Left forelimb (tissue), 1 donor: ENCODE measurements around the gene EVL.
"Not testable (repeated sequence)": the region's sequence is repeated elsewhere in the genome, so short reads cannot be mapped to it uniquely, and the experiment has no call there.

Source experiments
- DNase-seq: peaks from one replicate; pipeline ENCODE4 v3.0.0-alpha.2; 2018; ENCODE audit warnings: low spot score

Gene EVL

DNA sequence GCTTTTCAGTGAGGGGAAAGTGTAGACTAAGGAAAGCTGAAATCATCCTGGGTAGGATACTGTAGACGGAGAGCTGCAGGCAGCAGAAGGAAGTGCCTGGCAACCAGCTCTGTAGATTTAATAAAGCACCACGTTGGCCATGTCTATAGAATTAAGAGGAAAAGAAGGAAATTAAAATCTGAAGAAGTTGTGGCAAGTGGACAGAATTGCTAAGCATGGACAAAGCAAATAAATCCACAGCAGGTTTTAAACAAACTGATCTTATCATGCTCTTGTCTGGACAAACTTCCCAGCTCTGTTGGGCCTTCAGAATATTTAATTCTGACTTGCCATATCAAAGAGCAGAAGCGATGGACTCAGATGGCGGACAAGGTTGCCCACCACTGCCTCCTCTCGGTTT is 27.2 kb upstream of the EVL start:
- DNase-seq, result no peak

DNA sequence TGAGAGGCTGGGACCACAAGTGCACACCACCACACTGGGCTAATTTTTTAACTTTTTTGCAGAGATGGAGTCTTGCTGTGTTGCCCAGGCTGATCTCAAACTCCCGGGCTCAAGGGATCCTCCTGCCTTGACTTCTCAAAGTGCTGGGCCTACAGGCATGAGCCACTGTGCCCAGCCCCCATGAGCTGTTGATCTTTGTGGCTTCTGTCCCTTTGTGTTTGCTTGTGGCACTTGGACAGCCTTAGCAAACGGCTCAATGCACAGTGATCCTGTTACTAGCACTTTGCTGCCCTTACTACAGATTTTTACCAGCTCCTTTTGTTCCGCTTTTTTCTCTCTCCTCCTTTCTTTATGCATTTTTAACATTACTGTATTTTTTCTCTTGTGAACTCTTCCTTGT is 25.3 kb upstream of the EVL start:
- DNase-seq, result no peak

DNA sequence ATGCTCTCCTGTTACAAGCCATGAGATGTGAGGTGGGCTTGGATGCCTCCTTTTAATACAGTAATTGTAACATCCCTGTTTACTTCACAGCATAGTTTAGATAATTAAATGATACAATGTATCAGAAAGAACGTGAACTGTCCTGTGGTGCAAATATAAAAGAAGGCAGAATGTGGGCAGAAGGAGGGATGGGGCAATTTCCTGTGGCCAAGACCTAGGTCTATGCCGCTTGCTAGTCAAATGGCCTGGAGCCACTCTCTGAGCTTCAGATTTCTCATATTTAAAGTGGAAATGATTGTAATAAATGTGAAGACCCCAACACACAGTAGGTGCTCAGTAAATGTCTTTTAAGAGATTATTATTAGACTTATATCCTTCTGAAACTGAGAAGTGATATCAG is 24.0 kb upstream of the EVL start:
- no peak for DNase-seq

DNA sequence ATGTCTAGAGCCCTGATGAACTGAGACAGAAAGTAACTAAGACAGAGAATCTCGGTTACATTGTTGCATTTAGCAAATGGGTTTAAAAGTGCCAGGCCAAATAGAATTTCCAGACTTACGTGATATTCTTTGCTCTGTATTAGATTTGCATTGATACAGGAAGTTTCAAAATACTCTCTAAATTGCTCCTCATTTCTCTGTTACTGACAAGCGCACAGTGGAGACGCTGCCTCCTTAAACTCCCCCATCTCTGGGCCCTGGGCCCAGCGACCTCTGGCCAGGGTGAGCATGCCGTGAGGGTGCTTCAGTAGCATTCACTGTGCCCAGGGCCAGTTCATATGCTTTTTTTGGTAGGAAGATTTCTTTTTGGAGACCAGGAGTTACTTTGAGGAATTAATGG is 22.9 kb upstream of the EVL start:
- DNase-seq, result no peak

DNA sequence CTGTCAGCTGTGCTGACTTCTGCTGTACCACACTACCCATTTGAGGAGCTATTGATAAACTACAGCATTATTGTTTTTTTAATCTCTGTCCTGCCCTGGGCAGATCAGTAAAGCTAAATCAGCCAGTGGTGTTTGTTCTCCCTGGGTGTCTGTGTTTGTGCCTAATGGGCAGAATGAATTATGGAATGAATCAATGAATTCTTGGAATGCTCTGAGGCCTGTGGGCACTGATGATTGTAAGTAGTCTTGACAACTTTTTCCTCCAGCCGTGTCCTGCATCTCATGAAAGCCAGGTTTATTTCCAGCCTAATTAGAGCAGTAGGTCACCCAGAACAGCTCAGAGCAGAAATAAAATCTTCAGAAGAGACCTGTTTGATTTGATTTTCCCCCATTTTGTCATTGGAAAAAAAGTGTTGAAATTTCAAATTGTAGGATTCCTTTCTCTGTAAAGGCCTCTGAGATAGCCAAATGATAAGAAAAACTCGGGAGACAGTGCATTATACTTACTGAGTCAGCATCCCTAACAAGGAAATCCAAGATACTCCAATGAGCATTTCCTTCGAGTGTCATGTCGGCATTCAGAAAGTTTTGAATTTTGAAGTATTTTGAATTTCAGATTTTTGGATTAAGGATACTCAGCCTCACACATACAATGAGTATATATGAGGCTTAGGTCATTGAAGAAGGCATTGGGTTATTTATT is 19.4 kb upstream of the EVL start:
- DNase-seq, result no peak

DNA sequence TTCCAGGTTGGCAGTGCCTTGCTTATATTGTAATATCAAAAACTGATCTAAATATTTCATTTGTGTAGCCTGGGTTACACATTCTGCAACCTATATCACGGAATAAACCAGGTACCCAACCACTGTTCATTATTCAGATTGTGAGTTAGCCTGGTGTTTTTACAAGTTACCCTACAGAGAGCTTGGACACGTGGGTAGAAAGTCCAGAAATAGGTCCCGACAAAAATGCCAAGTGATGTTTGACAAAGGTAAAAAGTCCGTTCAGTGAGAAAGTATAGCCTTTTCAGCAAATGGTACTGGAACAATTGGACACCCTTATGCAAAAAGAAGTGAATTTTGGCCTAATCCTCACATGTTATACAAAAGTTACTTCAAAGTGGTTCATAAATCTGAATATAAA is 17.6 kb upstream of the EVL start:
- no peak for DNase-seq

DNA sequence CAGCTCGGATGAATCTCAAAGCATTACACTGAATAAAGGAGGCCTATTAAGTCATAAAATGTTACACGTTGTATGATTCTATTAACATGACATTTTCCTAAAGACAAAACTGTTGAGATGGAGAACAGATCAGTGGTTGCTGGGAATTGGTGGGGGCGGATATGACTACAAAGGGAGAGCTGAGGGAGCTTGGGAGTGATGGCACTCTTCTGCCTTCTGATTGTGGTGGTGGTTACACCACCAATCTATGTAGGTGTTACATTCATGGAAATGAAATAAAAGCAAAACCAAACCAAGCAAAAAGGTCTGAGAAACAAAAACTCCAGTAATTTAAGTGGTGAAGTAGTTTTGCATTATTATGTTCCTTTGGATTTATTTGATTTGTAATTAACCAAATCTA is 16.4 kb upstream of the EVL start:
- no peak for DNase-seq

DNA sequence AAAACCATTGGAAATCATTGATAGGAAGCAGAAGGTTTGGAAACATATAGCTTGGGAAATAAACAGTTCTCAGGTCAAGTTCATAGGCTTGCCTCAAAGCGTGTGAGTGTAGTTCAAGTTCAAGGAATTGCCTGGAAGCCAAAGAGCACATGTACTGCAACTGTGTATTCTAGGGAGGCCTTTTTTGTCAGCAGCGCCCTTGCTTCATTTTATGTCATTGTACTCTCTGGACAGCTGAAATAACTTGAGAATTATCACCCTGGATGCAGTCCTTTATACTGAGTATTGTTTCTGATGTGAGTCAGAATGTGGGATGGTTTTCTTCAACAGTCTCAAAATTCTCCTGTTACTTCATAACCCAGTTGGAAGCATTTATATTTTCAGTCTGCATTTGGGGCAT is 16.0 kb upstream of the EVL start:
- DNase-seq, result no peak

DNA sequence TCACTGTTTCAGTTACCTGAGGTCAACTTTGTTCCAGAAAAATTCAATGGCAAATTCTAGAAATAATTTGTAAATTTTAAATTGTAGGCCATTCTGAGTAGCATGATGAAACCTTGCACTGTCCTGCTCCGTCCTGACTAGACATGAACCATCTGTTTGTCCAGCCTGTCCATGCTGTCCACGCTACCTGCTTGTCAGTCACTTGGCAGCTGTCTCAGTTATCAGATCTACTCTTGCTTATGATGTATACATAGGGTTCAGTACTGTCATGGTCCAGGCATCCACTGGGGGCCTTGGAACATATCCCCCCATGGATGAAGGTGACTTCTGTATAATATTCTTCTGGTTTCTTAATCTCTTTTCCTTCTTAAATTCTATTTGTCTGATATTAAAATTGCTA is 14.1 kb upstream of the EVL start:
- no peak for DNase-seq

DNA sequence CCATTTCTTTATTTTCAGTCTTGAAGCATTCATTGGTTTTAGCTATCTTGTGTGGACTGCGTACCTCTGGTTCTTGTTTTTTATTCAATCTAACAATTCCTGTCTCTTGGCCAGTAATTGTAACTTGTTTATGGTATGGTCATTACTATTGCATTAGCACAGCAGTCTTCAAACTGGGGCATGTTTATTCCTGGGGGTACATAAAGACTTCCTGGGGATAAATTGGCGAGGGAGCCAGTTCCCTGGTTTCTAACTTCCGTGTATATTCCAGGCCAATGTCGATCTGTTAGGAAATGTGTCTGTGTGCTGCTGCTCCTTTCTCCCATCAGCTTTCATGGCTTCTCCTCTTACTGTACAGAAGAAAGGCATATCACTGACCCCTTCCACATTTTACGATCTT is 13.7 kb upstream of the EVL start:
- no peak for DNase-seq

DNA sequence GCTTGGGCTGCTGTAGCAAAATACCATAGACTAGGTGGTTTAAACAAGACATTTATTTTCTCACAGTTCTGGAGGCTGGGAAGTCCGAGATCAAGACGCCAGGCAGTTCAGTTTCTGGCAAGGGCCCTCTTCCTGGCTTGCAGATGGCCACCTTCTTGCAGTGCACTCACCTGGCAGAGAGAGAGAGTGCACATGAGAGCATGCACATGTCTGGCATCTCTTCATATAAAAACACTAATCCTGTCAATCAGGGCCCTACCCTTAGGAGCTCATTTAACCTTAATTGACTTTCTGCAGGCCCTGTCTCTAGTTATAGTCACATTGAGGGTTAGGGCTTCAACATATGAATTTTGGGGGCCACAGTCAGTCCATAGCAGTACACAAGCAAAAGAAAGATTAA is 12.4 kb upstream of the EVL start:
- no peak for DNase-seq

DNA sequence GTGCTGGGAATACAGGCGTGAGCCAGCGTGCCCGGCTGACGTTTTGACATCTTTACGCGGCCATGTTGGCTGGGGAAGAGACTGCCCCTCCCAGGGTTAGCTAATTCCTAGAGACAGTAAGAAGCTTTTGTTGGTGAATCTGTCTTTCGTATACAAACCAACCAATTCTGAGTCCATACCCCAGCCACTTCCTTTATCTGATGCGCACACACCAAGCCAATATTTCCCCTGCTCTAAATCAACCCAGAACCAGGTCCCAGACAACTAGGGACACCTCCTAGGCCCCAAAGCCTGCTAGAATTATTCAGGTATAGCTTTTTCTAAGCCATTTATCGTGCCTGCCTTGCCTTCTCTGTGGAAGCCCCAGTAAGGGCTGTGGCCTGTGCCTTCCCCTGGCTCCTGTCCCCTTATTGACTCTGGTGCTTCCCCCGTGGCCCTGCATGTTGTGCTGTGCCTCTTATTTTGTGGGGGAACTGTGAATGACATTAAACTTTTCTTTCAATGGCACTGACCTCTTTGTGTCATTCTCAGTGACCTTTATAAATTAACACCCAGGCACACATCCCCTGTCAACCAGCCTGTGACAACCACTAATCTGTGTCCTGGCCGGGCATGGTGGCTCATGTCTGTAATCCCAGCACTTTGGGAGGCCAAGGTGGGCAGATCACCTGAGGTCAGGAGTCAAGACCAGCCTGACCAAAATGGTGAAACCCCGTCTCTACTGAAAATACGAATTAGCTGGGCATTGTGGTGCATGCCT is 10.7 kb upstream of the EVL start:
- DNase-seq, result no peak

DNA sequence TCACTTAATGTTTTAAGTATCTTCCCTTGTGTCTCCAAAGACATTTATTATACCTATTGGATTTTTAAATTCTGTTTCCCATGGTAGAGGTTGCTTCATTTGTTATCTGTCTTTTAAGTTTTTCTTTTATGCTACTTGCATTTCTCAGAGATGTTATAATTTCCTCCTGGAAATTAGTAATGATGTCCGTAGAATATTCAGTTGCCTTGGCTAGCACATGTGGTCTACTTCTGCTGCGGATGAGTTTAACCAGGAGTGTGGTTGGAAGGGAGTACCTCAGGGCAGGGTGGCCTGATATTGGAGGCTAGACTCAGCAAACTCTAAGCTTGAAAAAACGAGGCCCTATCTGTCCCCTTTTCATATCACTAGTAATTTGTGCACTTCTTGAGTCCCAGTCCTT is 8.8 kb upstream of the EVL start:
- no peak for DNase-seq

DNA sequence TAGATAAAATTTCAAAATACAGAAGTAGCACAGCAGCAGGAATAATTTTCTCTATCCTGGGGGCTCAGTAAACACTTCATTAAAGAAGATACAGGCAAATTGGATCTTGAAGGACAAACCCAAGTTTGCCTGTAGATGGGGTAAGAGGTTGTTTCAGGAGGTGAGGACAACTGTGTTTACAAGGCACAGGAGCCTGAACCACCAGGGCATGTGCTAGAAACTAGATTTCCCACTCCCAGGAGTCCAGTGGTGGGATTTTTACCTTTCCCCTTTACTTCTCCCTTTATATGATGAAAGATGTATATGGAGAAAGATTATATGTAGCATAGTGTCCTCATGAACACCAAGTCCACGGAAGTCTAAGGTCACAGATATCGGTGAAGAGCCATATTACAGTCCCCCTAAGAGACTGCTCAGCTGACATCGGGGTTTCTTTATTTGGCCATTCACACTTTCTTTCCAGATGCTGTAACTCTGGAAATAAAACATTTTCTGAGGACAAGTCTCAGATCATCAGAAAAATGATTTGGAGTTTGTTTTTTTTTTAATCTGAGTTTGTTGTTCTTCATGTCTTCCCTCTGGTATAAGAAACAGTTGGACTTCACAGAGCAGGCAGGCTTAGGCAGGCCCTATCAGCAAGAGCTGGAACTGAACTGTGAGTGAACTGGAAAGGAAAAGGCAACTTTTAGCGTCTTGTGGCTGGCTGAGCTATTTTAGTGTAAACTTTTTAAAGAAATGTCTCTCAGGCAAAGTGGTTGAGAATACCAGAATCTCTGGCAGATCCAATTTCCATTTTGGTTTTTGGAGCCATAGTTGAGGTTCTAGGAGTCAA is 8.0 kb upstream of the EVL start:
- no peak for DNase-seq

DNA sequence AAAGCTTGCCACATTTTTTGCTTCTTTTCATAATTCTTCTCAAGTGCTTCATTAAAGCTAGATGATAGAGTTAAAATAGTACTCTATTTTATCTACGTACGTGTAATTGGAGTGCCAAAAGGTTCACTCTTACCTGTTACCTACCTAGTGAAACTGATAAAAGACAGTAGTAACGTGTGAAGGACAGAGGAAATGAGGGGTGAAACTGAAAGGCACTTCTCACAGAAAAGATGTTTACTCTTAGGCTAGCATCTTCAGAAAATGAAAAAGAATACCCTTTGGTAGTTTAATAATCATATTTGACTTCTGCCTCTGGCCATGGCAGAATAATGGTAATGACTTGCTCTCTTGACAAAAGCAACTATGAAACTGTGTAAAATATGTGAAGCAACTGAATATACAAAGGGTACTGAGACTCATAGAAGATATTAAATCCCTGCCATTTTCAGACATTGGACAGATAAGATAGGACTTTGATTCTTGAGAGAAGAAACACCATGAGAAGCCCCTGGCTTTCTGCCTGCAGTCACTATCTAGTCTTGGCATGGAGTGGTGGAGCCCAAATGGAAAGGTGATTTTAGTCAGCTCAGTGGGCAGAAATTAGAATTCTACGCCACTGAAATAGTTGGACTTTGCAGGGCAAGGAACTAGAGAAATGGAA is 6.3 kb upstream of the EVL start:
- no peak for DNase-seq

DNA sequence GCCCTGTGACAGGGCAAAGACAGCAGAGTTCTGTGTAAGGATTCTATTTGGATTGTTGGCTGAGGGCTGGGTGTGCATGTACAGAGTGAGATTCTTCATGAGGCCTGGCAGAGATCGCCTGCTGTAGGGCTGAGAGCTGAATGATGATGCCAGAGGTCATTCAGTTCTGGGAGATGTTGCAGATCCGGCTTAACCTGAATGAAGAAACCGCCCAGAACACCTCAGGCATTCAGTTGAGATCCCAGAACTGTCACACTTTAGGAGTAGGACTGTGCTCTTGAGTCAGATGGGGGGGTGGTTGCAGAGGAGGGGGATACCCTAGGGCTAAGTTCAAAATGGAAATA is 5.8 kb upstream of the EVL start:
- no peak for DNase-seq

DNA sequence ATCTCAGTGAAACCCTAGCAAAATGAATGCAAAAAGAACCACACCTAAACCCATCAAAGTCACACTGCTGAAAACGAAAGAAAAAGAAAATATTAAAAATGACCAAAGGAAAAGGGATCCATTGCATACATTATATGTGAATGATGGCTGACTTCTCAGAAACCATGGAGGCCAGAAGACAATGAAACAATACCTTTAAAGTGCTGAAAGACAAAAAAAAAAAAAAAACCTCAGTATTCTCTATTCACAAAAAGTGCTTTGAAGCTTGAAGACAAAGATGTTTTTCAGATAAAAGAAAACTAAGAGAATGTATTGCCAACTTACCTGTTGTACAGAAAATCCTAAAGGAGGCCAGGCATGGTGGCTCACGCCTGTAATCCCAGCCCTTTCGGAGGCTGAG is 4.5 kb upstream of the EVL start:
- no peak for DNase-seq

DNA sequence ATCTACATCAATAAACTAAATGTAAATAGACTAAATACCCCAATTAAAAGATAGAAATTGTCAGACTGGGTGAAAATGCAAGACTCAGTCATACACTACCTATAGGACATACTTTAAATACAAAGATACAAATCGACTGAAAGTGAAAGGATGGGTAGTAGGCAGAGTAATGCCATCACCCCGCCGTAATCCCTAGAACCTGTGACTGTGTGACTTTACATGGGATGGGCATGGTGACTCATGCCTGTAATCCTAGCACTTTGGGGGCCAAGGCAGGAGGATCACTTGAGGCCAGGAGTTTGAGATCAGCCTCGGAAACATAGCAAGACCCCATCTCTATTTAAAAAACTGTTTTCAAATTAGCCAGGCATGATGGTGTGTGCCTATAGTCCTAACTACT is 2.6 kb upstream of the EVL start:
- DNase-seq, result no peak

DNA sequence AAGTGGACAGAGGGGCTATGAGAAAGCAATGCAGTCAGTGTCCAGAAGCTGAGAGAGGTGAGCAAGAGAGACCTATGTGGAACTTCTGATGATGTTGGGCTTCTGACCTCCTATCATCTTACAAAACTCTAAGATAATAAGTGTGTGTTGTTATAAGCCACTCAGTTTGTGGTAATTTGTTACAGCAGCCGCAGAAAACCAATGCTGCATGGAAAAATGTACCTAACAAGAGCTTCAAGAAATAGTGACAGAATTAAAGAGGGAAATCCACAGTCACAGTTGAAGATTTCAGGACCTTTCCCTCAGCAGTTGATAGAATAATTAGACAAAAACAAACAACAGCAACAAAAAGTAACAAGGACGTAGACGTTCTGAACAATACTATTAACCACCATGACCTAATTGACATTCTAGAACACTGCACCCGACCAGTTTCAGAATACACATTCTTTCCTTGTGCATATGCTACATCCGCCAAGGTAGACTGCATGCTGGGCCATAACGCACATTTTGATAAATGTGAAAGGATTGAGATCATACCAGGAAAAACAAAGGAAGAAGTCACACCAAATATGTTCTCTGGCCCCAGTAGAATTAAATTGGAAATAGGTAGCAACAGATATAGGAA is 1.8 kb upstream of the EVL start:
- DNase-seq, result no peak

DNA sequence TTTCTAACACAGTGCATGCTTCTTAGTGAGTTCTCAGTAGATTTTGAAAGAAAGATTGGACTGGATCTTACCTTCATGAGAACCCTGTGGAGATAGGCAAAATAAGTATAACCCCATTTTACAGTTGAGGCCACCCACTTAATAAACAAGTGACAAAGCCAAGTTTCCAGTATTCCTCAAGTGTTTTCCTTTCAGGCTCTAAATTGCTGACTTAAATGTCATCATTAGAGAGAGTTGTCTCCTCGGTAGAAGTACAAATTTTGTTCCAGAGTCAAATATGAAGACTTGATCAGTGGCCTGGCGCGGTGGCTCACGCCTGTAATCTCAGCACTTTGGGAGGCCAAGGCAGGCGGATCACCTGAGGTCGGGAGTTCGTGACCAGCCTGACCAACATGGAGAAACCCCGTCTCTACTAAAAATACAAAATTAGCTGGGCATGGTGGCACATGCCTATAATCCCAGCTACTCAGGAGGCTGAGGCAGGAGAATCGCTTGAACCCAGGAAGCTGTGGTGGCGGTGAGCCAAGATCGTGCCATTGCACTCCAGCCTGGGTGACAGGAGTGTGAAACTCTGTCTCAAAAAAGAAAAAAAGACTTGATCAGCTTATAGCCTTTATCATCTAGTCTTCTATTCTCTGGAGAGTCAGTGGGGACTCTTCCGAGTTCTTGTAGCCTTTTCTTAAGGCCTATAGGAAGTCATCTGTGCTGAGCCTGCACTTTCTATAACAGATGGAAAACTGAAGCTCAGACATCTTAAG is 708 bp upstream of the EVL start:
- DNase-seq, result not testable (repeated sequence)

DNA sequence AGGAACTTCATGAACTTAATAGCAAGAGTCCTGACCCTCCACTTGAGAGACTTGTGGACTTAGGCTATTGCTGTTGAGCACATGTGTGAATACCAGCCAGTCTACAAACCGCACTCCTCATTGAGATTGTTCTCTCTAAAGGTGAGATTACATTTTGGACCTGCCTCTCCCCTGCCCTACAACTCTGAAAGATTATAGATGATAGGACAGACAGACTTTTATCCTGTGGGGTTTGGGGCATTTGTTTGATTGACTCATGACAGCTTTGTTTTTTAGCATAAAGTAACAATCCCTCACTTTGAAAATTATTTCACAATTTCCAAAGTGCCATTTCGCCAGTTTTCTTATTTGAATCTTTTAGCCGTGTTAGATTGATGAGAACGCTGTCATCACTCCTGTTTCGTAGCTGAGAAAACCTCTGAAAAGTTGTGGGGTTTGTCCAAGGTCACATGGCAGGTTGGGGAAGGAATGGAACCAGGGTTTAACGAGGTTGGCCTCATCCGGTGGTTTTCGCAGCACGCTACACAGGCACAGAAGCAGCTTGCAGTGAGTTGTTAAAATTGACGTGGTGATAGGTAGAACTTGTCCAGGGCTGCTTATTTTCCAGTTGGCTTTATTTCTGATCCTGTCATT is 836 bp downstream of the EVL start:
- DNase-seq, result no peak
